Naive thymus-derived CD8-positive, alpha-beta T cell (primary cell): ENCODE data around the gene CPLANE1. TPM values are rescaled to one million over a fixed set of nuclear protein-coding genes. Genes with fewer than 3 reads are reported as not detected.
"Not testable (repeated sequence)": the region's sequence is repeated elsewhere in the genome, so short reads cannot be mapped to it uniquely, and the experiment has no call there.

ENCODE experiments used
- ATAC-seq, 2 donors: fragments of 150-1000 bp; cut with Tn5 transposase in 1 of 2; sonication (Bioruptor Pico), chemical (Tn5 transposase) in 1 of 2; 1 replicate in 1 of 2; 2 replicates in 1 of 2; pipeline ENCODE4 v1.10.0; 2021; ENCODE audit warnings: mild to moderate bottlenecking in 2 of 2, moderate library complexity in 2 of 2
- POLR2A ChIA-PET: fragments of 350-600 bp; sonication (Branson Sonifier 250); formaldehyde crosslinking; loops from one replicate; lab custom pipeline; 2021; ENCODE audit warnings: antibody characterized with exemption; lab: Charles Lee
- DNase-seq, 10 donors: peaks; one replicate each; pipeline versions ENCODE4 v3.0.0 to v3.0.0-alpha.2; 2020 to 2022
- H3K27ac Mint-ChIP-seq, 10 donors: one replicate each; pipeline ENCODE4 v1.8.0; 2020 to 2022; ENCODE audit warnings: mild to moderate bottlenecking in 10 of 10, mixed read lengths in 10 of 10, moderate library complexity in 4 of 10, inconsistent platforms in 1 of 10
- H3K27me3 Mint-ChIP-seq, 5 donors: one replicate each; pipeline ENCODE4 v1.8.0; 2021 to 2022; ENCODE audit warnings: mixed read lengths in 5 of 5
- H3K36me3 Mint-ChIP-seq, 3 donors: one replicate each; pipeline ENCODE4 v1.8.0; 2020 to 2022; ENCODE audit warnings: mixed read lengths in 3 of 3, mild to moderate bottlenecking in 2 of 3, inconsistent platforms in 1 of 3
- H3K4me1 Mint-ChIP-seq, 4 donors: one replicate each; pipeline ENCODE4 v1.8.0; 2021 to 2022; ENCODE audit warnings: mixed read lengths in 4 of 4
- H3K4me3 Mint-ChIP-seq, 10 donors: one replicate each; pipeline ENCODE4 v1.8.0; 2020 to 2022; ENCODE audit warnings: mild to moderate bottlenecking in 10 of 10, mixed read lengths in 10 of 10, moderate library complexity in 6 of 10, inconsistent platforms in 1 of 10
- H3K9me3 Mint-ChIP-seq, 9 donors: one replicate each; pipeline ENCODE4 v1.8.0; 2020 to 2022; ENCODE audit warnings: mixed read lengths in 9 of 9, mild to moderate bottlenecking in 3 of 9, inconsistent platforms in 1 of 9, moderate library complexity in 1 of 9
- polyA plus RNA-seq, 3 donors: library from polyadenylated mRNA; unstranded; fragments of 300-500 nt; fragmentation: Illumina TruSeq; gene quantifications; one replicate each; pipeline ENCODE4 v1.2.3, GENCODE V29; 2021
- total RNA-seq, 8 experiments: library from RNA in 2 of 8; stranded (reverse) in 2 of 8; gene quantifications; one replicate each; pipeline ENCODE4 v1.2.3 and lab custom pipeline; 2021 to 2026

The CPLANE1 gene
- total and polyA plus RNA-seq, 5 experiments from 2014 or later: 1.5 to 10.0 (median 2.6) TPM

DNA sequence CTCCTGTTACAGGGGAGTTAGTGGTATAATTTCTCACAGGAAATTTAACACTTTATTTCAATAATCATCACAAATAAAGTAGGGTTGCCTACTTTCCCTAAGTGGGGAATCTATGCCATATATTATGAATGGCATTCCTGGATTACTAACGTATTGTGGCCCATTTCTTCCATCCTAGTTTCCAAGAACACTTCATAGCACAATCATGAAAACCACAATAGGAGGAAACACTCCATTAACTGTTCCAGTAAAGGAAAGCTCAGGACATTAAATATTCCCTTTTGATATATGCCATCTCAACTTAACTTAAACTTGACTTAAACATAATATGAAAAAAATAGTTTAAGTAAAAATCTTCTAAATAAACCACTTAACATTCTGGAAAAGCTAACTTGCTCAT is 2.1 kb downstream of the CPLANE1 start:
- Mint-ChIP-seq H3K4me3 (peak overlapping the region in 8 of 10 donors; percentile 42 to 95 (median 79)), H3K27me3 (no peaks in the 10 kb centered on the region), H3K36me3 (peaks cover 0 to 9% (median 0%) of the 10 kb centered on the region in 3 donors), H3K27ac (no peak overlapping the region), H3K4me1 (peaks cover 6 to 22% (median 14%) of the 10 kb centered on the region in 4 donors), H3K9me3 (no peaks in the 10 kb centered on the region)
- ATAC-seq: no peak
- POLR2A ChIA-PET: no interaction called here
- no peak for DNase-seq

DNA sequence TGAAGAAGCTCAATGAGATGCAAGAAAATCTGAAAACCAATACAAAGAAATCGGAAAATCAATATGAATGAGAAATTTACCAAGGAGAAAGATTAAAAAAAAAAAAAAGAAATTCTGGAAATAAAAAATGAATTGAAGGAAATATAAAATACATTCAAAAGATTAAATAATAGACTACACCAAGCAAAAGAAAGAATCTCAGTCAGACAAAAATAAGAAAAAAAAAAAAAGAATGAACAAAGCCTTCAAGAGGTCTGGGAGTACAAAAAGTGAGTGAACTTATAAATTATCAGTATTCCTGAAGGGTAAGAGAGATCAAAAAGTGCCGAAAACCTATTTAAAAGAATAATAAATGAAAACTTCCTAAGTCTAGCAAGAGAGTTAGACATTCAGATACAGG is 14.9 kb downstream of the CPLANE1 start:
- no peaks in the 10 kb centered on the region for H3K27me3 Mint-ChIP-seq
- no peak for DNase-seq
- peaks cover 0 to 5% (median 1%) of the 10 kb centered on the region in 4 donors for H3K4me1 Mint-ChIP-seq
- no peak for ATAC-seq
- H3K36me3 Mint-ChIP-seq: peaks cover 40 to 76% (median 57%) of the 10 kb centered on the region in 3 donors
- H3K9me3 Mint-ChIP-seq: peaks cover 7 to 27% (median 18%) of the 10 kb centered on the region in 9 donors
- H3K4me3 Mint-ChIP-seq: no peak overlapping the region
- POLR2A ChIA-PET: no interaction called here
- H3K27ac Mint-ChIP-seq: no peak overlapping the region

DNA sequence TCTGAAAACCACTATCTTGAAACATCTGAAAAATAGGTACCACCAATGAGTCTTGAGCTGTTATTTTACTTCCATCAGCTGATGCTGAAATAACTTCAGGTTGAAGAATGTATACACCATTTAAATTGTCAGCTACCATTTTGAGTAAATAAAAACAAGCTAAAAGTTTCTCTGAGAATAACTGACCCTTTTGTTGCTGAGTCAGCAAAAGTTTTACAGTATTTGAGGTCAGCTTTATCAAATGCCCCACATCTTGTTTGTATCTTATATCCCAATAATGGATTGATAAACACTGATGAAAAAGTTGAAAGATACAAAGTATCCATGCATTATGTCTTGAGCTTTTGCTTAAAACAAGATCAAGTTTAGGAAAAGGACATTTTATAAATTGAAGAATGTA is 22.8 kb downstream of the CPLANE1 start:
- Mint-ChIP-seq H3K9me3 (no peaks in the 10 kb centered on the region), H3K27ac (peak overlapping the region in 1 of 10 donors; percentile 24), H3K36me3 (peaks cover 6 to 59% (median 32%) of the 10 kb centered on the region in 3 donors), H3K4me3 (no peak overlapping the region), H3K27me3 (no peaks in the 10 kb centered on the region), H3K4me1 (no peaks in the 10 kb centered on the region)
- POLR2A ChIA-PET: interaction anchor here (0.5 kb wide), 1 partner anchor 27 kb away, joined by 5 read pairs; no protein-coding TSS in a partner anchor
- DNase-seq (no peak), ATAC-seq (no peak)

DNA sequence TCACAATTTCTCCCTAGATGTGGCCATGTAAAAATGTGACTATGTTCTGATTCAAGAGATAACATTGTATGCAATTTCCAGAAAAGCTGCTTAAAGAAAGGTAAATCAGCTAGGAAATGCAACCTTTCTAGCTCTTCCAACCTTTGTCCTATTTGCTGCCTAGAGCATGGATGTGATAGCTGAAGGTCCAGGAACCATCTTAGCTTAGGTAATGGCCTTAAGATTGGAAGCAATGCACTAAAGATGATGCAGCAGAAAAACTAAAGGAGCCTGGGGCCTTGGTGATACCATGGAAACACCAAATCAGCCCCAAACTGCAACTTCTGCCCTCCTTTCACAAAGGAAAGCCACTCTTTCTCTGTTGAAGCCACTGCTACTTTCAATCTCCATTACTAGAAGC is 27.0 kb downstream of the CPLANE1 start:
- ATAC-seq: no peak
- DNase-seq: no peak
- no peaks in the 10 kb centered on the region for H3K27me3 Mint-ChIP-seq
- H3K9me3 Mint-ChIP-seq: no peaks in the 10 kb centered on the region
- POLR2A ChIA-PET: no interaction called here
- no peak overlapping the region for H3K4me3 Mint-ChIP-seq
- no peaks in the 10 kb centered on the region for H3K4me1 Mint-ChIP-seq
- H3K36me3 Mint-ChIP-seq: peaks cover 6 to 69% (median 31%) of the 10 kb centered on the region in 3 donors
- H3K27ac Mint-ChIP-seq: no peak overlapping the region

DNA sequence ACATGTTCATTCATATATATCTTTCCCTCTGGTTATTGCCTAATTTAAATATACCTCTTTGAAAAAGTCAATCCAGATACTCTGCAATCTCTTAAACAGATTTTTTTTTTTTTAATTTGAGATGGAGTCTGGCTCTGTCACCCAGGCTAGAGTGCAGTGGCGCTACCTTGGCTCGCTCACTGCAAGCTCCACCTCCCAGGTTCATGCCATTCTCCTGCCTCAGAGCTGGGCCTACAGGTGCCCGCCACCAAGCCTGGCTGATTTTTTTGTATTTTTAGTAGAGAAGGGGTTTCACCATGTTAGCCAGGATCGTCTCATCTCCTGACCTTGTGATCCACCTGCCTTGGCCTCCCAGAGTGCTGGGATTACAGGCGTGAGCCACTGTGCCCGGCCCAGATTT is 28.8 kb downstream of the CPLANE1 start:
- POLR2A ChIA-PET, H3K27ac Mint-ChIP-seq, H3K9me3 Mint-ChIP-seq, DNase-seq, ATAC-seq, H3K4me1 Mint-ChIP-seq, H3K4me3 Mint-ChIP-seq, H3K27me3 Mint-ChIP-seq: not testable (repeated sequence)
- peaks cover 0 to 63% (median 27%) of the 10 kb centered on the region in 3 donors for H3K36me3 Mint-ChIP-seq

DNA sequence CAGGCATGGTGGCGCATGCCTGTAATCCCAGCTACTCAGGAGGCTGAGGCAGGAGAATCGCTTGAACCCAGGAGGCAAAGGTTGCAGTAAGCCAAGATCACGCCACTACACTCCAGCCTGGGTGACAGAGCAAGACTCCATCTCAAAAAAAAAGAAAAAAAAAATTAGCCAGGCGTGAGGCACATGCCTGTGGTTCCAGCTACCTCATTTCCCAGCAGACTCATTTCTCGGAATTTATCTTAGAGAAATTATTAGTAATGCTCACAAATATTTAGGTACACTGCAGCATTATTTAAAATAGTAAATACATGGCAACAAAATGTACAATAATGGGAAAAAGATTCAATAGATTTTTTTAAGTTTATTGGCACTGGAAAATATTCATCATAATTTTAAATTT is 29.8 kb downstream of the CPLANE1 start:
- POLR2A ChIA-PET, ATAC-seq, DNase-seq, H3K27me3 Mint-ChIP-seq, H3K9me3 Mint-ChIP-seq, H3K4me1 Mint-ChIP-seq, H3K4me3 Mint-ChIP-seq, H3K27ac Mint-ChIP-seq: not testable (repeated sequence)
- peaks cover 0 to 57% (median 25%) of the 10 kb centered on the region in 3 donors for H3K36me3 Mint-ChIP-seq

DNA sequence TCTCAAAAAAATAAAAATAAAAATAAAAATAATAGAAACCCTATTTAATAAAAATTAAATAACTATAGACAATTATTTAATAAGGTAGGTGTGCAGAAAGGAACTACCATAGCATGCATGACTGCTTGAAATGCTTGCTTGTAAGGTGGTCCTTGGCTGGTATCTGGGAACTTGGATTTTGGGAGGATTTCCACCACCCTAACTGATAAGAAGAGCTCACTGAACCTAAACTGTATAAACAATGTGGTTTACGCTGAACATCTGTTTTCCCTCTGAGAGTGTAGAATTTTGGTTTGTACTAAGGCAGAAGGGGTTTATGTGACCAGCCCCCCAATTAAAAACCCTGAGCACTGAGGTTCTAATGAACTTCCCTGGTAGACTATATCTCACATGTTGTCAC is 31.2 kb downstream of the CPLANE1 start:
- H3K4me1 Mint-ChIP-seq: peaks cover 2 to 9% (median 5%) of the 10 kb centered on the region in 4 donors
- ATAC-seq (no peak), DNase-seq (no peak)
- peak overlapping the region in 1 of 10 donors; percentile 3 for H3K27ac Mint-ChIP-seq
- POLR2A ChIA-PET: no interaction called here
- H3K36me3 Mint-ChIP-seq: peaks cover 0 to 50% (median 18%) of the 10 kb centered on the region in 3 donors
- H3K27me3 Mint-ChIP-seq: no peaks in the 10 kb centered on the region
- H3K4me3 Mint-ChIP-seq: no peak overlapping the region
- H3K9me3 Mint-ChIP-seq: no peaks in the 10 kb centered on the region

DNA sequence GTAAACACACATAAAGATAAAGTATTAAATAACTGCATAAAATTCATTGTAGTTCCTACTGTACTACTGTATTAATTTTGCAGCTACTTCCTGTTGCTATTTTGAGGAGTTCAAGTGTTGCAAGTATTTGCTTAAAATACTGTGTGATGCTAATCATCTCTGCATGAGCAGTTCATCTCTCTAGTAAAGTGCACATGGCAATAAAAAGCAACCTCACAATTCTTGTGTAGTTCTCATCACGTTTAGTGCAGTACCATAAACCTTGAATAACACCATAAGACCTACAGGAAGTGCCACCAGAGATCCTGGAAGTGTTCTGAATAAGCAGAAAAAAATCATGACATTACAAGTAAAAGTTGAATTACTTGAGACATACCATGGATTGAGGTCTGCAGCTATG is 34.6 kb downstream of the CPLANE1 start:
- POLR2A ChIA-PET: no interaction called here
- Mint-ChIP-seq H3K27me3 (no peaks in the 10 kb centered on the region), H3K36me3 (peaks cover 14 to 53% (median 29%) of the 10 kb centered on the region in 3 donors), H3K4me1 (peaks cover 4 to 9% (median 6%) of the 10 kb centered on the region in 4 donors), H3K4me3 (peak overlapping the region in 2 of 10 donors; percentile 33 to 40), H3K27ac (peak overlapping the region in 5 of 10 donors; percentile 55 to 83 (median 69)), H3K9me3 (no peaks in the 10 kb centered on the region)
- ATAC-seq (no peak), DNase-seq (no peak)

DNA sequence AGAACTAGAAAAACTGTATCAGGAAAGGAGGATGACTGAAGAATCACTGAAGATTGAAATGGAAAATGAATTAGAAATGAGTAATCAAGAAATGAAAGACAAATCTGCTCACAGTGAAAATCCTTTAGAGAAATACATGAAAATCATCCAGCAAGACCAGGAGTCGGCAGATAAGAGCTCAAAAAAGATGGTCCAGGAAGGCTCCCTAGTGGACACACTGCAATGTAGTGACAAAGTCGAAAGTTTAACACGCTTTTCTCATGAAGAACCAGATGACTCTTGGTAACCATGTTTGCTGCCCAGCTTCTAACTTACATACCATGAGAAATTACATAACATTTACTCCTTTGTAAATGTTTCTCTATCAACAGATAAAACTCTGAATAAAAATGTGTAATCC is 37.1 kb downstream of the CPLANE1 start:
- H3K27me3 Mint-ChIP-seq: no peaks in the 10 kb centered on the region
- POLR2A ChIA-PET: interaction anchor here (0.6 kb wide), 1 partner anchor 336 kb away, joined by 3 read pairs; no protein-coding TSS in a partner anchor
- ATAC-seq (no peak), DNase-seq (no peak)
- no peaks in the 10 kb centered on the region for H3K9me3 Mint-ChIP-seq
- peaks cover 4 to 12% (median 6%) of the 10 kb centered on the region in 4 donors for H3K4me1 Mint-ChIP-seq
- no peak overlapping the region for H3K27ac Mint-ChIP-seq
- H3K36me3 Mint-ChIP-seq: peaks cover 14 to 50% (median 33%) of the 10 kb centered on the region in 3 donors
- H3K4me3 Mint-ChIP-seq: no peak overlapping the region

DNA sequence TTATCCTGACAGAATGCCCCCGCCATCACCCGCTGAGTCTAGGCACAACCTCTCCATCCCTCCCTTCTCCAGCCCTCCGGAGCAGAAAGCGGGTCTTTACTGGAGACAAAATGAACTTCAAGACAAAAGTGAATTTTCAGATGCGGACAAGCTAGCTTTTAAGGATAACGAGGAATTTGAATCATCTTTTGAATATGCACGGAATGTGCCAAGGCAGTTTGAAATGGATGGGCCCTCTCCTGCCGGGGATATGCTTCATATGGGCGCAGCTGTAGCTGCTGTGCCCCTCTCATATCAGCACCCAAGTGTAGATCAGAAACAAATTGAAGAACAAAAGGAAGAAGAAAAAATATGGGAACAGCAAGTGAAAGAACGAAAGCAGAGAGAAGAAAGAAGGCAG is 37.5 kb downstream of the CPLANE1 start:
- Mint-ChIP-seq H3K27me3 (no peaks in the 10 kb centered on the region), H3K36me3 (peaks cover 14 to 48% (median 32%) of the 10 kb centered on the region in 3 donors), H3K9me3 (no peaks in the 10 kb centered on the region), H3K4me3 (no peak overlapping the region), H3K4me1 (peaks cover 4 to 12% (median 6%) of the 10 kb centered on the region in 4 donors), H3K27ac (peak overlapping the region in 1 of 10 donors; percentile 17)
- ATAC-seq (no peak), DNase-seq (no peak)
- POLR2A ChIA-PET: interaction anchor here (0.6 kb wide), 1 partner anchor 335 kb away, joined by 3 read pairs; no protein-coding TSS in a partner anchor

DNA sequence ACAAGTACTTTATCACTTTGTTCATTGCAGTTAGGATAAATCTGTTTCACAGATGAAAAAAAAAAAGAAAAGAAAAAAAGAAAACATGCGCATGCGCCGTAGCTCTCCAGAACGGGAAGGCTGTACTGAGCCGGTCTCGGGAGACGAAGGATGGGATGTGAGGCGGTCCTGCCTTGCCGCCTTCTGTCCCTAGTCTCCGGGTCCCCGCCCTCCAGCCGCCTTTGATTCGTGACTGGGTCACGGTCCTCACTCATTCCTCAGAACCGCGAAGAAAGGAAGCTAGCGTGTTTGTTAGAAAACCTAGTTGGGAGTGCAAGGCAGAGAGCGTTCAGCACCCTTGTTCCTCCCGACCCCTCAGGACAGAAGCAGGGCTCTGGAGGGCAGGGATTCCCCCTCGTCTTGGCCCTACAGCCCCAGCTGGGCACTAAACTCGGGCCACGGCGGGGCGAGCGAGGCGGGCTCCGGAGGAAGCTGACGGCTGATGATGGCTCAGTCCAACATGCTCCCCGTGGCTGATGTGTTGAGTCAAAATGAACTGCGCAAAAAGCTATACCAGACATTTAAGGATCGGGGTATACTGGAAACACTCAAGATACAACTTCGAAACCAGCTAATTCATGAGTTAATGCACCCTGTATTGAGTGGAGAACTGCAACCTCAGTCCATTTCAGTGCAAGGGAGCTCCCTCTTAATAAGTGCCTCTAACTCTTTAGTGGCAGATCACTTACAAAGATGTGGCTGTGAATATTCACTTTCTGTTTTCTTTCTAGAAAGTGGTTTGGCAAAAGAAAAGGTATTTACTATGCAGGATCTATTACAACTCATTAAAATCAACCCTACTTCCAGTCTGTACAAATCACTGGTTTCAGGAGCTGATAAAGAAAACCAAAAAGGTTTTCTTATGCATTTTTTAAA is 40.0 kb downstream of the CPLANE1 start:
- H3K9me3 Mint-ChIP-seq: no peaks in the 10 kb centered on the region

DNA sequence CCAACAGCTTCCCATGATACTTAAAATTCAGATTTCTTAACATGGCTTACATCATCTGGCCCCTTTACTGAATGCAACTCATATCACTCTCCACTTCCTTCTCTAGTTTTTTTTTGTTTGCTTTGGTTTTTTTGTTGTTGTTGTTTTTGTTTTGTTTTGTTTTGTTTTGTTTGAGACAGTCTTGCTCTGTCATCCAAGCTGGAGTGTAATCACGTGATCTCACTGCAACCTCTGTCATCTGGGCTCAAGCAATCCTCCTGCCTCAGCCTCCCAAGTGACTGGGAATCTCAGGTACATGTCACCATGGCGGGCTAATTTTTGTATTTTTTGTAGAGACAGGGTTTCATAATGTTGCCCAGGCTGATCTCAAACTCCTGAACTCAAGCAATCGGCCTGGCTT is 41.4 kb downstream of the CPLANE1 start:
- ATAC-seq: no peak
- Mint-ChIP-seq H3K27me3 (no peaks in the 10 kb centered on the region), H3K9me3 (no peaks in the 10 kb centered on the region), H3K4me3 (peak overlapping the region in 2 of 10 donors; percentile 6 to 24), H3K36me3 (peaks cover 14 to 57% (median 32%) of the 10 kb centered on the region in 3 donors), H3K27ac (peak overlapping the region in 1 of 10 donors; percentile 53), H3K4me1 (peaks cover 0 to 4% (median 2%) of the 10 kb centered on the region in 4 donors)
- POLR2A ChIA-PET: no interaction called here
- DNase-seq: no peak

More for the DNA sequence above, 40.0 kb downstream of the CPLANE1 start:
- H3K36me3 Mint-ChIP-seq: peaks cover 14 to 64% (median 32%) of the 10 kb centered on the region in 3 donors
- H3K27me3 Mint-ChIP-seq: no peaks in the 10 kb centered on the region
- H3K27ac Mint-ChIP-seq: peak overlapping the region in 9 of 10 donors; percentile 25 to 91 (median 78)
- ATAC-seq: peak; percentile 43 to 76
- POLR2A ChIA-PET: interaction anchor here (1.4 kb wide), 1 partner anchor 11 kb away, joined by 5 read pairs; no protein-coding TSS in a partner anchor
- peak in 3 of 10 donors; percentile 5 to 25 (median 17) for DNase-seq
- peak overlapping the region; percentile 68 to 92 (median 83) for H3K4me3 Mint-ChIP-seq
- H3K4me1 Mint-ChIP-seq: peaks cover 0 to 4% (median 2%) of the 10 kb centered on the region in 4 donors

DNA sequence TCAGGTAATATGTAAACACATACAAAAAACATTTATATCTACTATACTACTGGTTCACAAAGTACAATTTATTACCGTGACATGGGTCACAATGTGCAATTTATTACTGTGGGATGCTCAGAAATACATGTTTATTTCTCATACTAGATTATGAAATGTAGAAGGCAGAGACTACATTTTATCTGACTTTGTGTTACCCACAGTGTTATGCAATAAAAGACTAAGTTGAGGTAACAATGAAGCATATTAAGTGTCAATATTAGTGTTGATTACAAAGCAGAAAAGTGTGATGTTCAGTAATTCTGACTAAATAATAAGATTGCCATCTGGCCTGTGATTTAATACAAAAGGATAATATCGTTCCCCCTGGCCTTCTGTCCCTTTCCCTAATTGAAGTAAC is 42.4 kb downstream of the CPLANE1 start:
- Mint-ChIP-seq H3K9me3 (no peaks in the 10 kb centered on the region), H3K36me3 (peaks cover 10 to 49% (median 30%) of the 10 kb centered on the region in 3 donors), H3K27me3 (no peaks in the 10 kb centered on the region), H3K4me3 (no peak overlapping the region), H3K4me1 (peaks cover 0 to 4% (median 2%) of the 10 kb centered on the region in 4 donors), H3K27ac (no peak overlapping the region)
- no peak for DNase-seq
- no peak for ATAC-seq
- POLR2A ChIA-PET: no interaction called here
